Adipocyte (in vitro differentiated cells): ENCODE measurements around the gene TACC3.
"Not testable (repeated sequence)": the region's sequence is repeated elsewhere in the genome, so short reads cannot be mapped to it uniquely, and the experiment has no call there.

Source experiments
- DNase-seq: peaks from one replicate; pipeline ENCODE4 v3.0.0-alpha.2; 2015; ENCODE audit warnings: low read depth
- H3K27me3 ChIP-seq: replicated peaks from 2 replicates; pipeline ENCODE4 v1.7.0; 2013; ENCODE audit warnings: mild to moderate bottlenecking, low read length, moderate library complexity; ENCODE audit not compliant: control insufficient read depth, insufficient read depth
- H3K36me3 ChIP-seq: 2 replicates; pipeline ENCODE4 v1.7.0; 2013; ENCODE audit warnings: low read length, mild to moderate bottlenecking, moderate library complexity; ENCODE audit not compliant: control insufficient read depth, insufficient read depth, severe bottlenecking
- H3K4me1 ChIP-seq: 2 replicates; pipeline ENCODE4 v1.7.0; 2013; ENCODE audit warnings: mild to moderate bottlenecking, low read length, moderate library complexity; ENCODE audit not compliant: control insufficient read depth, insufficient read depth
- H3K4me3 ChIP-seq: 2 replicates; pipeline ENCODE4 v1.7.0; 2013; ENCODE audit warnings: mild to moderate bottlenecking, low read length, moderate library complexity
- H3K9ac ChIP-seq: 2 replicates; pipeline ENCODE4 v1.7.0; 2013; ENCODE audit warnings: mild to moderate bottlenecking, low read length, moderate library complexity
- H3K9me3 ChIP-seq: 2 replicates; pipeline ENCODE4 v1.7.0; 2013; ENCODE audit warnings: mild to moderate bottlenecking, low read length, moderate library complexity; ENCODE audit not compliant: control insufficient read depth

Gene TACC3

DNA sequence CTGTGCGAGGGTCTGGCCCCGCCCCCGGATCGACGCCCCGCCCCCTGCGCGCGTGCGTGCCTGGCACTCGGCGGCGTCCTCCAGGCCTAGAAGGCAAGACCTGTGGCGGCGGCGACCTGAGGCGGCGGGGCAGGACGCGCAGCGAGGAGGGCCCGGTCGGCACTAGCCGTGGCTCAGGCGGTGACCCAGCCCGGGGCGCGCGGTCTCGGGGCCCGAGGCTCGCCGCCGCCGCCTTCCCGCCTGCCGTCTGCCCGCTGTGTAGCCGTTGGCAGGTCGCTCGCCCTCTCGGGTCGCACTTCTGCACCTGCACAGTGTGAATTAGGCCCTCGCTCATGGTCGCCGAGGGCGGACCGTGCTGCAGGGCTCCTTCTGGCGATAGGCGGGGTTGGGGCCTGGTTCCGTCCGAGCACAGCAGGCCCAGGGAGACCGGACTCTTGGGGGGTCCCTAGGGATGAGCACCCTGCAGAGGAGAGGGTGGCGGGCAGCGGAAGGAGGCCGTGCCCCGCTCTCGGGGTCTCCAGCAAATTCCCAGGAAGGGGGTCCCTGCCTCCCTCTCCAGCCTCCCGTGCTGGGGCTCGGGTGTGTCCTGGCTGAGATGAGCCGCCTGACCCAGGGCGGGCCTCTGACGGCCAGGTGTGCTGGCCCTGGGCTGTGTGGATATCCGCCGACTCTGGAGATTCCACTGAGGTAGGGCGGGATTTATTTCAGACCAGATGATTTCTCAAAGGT lies 36.7 kb upstream of the TACC3 start:
- peak overlapping the region; percentile 83 for H3K9ac ChIP-seq
- peaks cover 6% of the 10 kb centered on the region for H3K4me1 ChIP-seq
- H3K27me3 ChIP-seq = no peaks in the 10 kb centered on the region
- peak overlapping the region; percentile 78 for H3K4me3 ChIP-seq
- no peaks in the 10 kb centered on the region for H3K36me3 ChIP-seq
- DNase-seq = no peak
- no peaks in the 10 kb centered on the region for H3K9me3 ChIP-seq

DNA sequence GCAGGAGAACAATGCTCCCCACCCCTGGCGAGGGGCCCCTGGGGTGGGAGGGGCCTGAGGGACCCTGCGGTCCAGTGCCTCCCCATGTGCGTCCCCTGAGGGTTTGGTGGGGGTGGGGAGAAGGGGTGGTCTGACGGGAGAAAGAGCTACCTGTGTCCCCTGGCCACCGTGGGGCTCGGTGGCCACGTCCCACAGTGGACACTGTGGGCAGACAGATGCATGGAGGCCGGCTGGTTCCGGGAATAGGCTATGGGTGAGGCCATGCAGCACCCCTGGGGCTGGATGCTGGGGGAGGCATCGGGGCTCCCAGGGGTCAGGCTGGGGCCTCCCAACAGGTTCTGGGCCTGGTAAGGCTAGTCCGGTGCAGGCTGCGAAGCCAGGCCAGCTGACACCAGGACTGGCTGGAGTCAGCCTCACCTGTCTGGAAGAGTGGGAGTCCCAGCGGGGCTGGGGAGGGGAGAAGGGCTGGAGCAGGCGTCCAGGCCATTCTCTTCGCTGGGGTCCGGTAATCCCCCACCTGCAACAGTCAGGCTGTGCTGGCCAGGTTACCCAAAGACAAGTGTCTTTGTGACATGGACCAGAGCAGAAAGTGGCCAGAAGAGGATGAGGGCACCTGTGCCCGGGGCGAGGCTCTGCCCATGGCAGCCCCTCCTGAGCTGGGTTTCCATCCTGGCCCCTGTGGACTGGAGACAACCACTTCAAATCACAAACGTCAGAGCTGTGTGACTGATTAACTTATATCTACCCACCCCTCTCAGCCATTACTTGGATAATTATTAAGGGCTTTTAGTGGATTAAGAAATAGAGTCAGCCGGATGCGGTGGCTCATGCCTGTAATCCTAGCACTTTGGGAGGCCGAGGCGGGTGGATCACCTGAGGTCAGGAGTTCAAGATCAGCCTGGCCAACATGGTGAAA lies 35.8 kb upstream of the TACC3 start:
- Histone ChIP-seq H3K27me3 (no peaks in the 10 kb centered on the region), H3K9ac (peak overlapping the region; percentile 83), H3K4me1 (peaks cover 6% of the 10 kb centered on the region), H3K9me3 (no peaks in the 10 kb centered on the region), H3K36me3 (peaks cover 2% of the 10 kb centered on the region), H3K4me3 (peak overlapping the region; percentile 78)
- DNase-seq = no peak

GRCh38 chr4:1686440-1687036 lies 34.8 kb upstream of the TACC3 start:
- Histone ChIP-seq H3K4me1 (peaks cover 6% of the 10 kb centered on the region), H3K9me3 (no peaks in the 10 kb centered on the region), H3K36me3 (peaks cover 13% of the 10 kb centered on the region), H3K9ac (no peak overlapping the region), H3K27me3 (no peaks in the 10 kb centered on the region), H3K4me3 (no peak overlapping the region)
- DNase-seq = no peak

GRCh38 chr4:1690698-1691097 lies 30.6 kb upstream of the TACC3 start:
- DNase-seq = no peak
- peaks cover 50% of the 10 kb centered on the region for H3K36me3 ChIP-seq

GRCh38 chr4:1691737-1692373 lies 29.5 kb upstream of the TACC3 start:
- Histone ChIP-seq H3K27me3 (no peaks in the 10 kb centered on the region), H3K9ac (no peak overlapping the region), H3K4me1 (peaks cover 9% of the 10 kb centered on the region), H3K9me3 (no peaks in the 10 kb centered on the region), H3K4me3 (no peak overlapping the region), H3K36me3 (peaks cover 59% of the 10 kb centered on the region)
- no peak for DNase-seq

More at GRCh38 chr4:1690698-1691097, 30.6 kb upstream of the TACC3 start:
- Histone ChIP-seq H3K27me3 (no peaks in the 10 kb centered on the region), H3K9me3 (no peaks in the 10 kb centered on the region), H3K9ac (no peak overlapping the region), H3K4me3 (no peak overlapping the region), H3K4me1 (peaks cover 9% of the 10 kb centered on the region)

DNA sequence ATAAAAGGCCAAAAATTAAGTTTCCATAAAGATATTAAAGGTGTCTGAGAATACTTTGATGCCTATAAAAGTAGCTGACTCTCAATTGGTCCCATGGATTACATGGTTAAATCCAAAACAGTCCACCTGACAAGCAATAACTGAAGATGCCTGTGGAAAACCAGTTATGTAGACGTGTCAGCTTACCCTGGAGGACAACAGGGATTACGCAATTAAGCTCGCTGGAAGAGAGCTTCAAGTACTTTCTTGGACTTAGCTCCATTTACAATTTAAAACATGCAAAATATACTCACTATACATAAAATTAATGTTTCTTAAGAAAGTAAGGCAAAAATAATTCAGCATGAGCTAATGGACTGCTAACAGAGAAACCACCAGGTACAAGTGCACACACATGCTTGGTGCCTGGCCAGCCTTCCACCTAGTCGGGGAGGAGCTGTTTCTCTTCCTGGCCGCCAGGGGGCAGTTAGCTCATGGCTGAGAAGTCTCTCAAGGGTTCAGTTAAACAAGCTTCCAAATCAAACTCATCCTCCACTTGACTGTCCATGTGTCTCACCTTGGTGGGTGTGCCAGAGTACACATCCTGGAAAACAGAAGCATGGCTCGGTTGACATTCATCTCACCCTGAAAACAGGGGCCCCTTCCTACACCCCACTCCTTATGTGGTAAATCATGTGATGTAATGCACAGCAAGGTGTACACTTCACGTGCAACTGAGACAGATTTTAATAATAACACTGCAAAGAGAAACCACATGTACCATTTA lies 28.0 kb upstream of the TACC3 start:
- H3K36me3 ChIP-seq = peaks cover 66% of the 10 kb centered on the region
- H3K4me1 ChIP-seq = peaks cover 9% of the 10 kb centered on the region
- peak; percentile 88 for DNase-seq
- no peak overlapping the region for H3K9ac ChIP-seq
- H3K4me3 ChIP-seq = no peak overlapping the region
- no peaks in the 10 kb centered on the region for H3K9me3 ChIP-seq
- no peaks in the 10 kb centered on the region for H3K27me3 ChIP-seq

- peaks cover 85% of the 10 kb centered on the region for H3K36me3 ChIP-seq
- no peak overlapping the region for H3K4me3 ChIP-seq
- H3K4me1 ChIP-seq = peaks cover 9% of the 10 kb centered on the region
- no peak for DNase-seq
- no peaks in the 10 kb centered on the region for H3K27me3 ChIP-seq
- no peak overlapping the region for H3K9ac ChIP-seq
- H3K9me3 ChIP-seq = no peaks in the 10 kb centered on the region
Measured at GRCh38 chr4:1695913-1696312, 25.4 kb upstream of the TACC3 start.

- not testable (repeated sequence) for H3K4me3 ChIP-seq, H3K9ac ChIP-seq, H3K27me3 ChIP-seq, H3K9me3 ChIP-seq, DNase-seq, H3K4me1 ChIP-seq
- peaks cover 80% of the 10 kb centered on the region for H3K36me3 ChIP-seq
Measured at GRCh38 chr4:1701671-1702070, 19.6 kb upstream of the TACC3 start.

DNA sequence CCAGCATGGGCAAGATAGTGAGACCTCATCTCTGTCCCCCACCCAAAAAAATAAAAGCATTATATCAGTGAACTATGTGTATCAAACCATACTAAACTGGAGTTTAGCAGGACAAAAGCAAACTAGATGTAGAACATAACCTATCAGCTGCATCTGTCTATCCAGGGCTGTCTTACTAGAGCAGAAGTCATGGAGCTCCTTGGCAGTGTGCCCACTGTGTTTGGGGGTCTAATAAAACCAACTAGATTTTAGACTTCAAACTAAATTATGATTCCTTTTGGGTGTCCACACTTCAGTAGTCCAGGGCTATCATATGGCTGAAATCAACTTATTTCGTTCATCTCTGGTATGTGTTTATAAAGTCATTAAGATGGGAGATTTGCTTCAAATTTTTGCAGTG lies 17.5 kb upstream of the TACC3 start:
- Histone ChIP-seq H3K9me3 (no peaks in the 10 kb centered on the region), H3K4me1 (no peaks in the 10 kb centered on the region), H3K36me3 (peaks cover 68% of the 10 kb centered on the region), H3K27me3 (no peaks in the 10 kb centered on the region), H3K4me3 (no peak overlapping the region), H3K9ac (no peak overlapping the region)
- no peak for DNase-seq

GRCh38 chr4:1705732-1706131 lies 15.6 kb upstream of the TACC3 start:
- Histone ChIP-seq H3K9me3 (no peaks in the 10 kb centered on the region), H3K9ac (no peak overlapping the region), H3K36me3 (peaks cover 54% of the 10 kb centered on the region), H3K4me3 (no peak overlapping the region), H3K4me1 (peaks cover 8% of the 10 kb centered on the region), H3K27me3 (no peaks in the 10 kb centered on the region)
- no peak for DNase-seq
